CD4-positive, alpha-beta T cell treated with Interleukin-15 for 1 hour (primary cell): ENCODE measurements around the gene SMYD4.
A peak's percentile ranks its signal among the peaks of the same experiment; 100 is the strongest.
"Not testable (repeated sequence)": the region's sequence is repeated elsewhere in the genome, so short reads cannot be mapped to it uniquely, and the experiment has no call there.

Source experiments
- DNase-seq: peaks from one replicate; pipeline ENCODE4 v3.0.0-alpha.2; 2020

SMYD4 gene

DNA sequence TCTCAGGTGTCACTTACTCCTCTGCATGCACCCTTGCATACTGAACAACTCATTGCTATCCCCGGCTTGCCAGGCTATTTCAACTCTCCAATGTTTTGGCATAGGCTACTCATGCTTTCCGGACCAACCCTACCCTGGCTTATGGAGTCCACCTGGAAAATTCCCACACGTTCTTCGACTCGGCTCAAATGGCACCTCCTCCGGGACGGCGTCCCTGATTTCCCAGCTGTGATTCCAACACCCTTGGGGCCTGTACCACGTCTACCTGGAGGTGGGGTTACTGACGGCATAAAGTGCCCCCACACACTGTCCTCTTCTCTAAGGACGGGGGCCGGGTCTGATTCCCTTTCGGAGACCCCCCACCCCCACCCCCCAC is 498 bp downstream of the SMYD4 start:
- DNase-seq = no peak

DNA sequence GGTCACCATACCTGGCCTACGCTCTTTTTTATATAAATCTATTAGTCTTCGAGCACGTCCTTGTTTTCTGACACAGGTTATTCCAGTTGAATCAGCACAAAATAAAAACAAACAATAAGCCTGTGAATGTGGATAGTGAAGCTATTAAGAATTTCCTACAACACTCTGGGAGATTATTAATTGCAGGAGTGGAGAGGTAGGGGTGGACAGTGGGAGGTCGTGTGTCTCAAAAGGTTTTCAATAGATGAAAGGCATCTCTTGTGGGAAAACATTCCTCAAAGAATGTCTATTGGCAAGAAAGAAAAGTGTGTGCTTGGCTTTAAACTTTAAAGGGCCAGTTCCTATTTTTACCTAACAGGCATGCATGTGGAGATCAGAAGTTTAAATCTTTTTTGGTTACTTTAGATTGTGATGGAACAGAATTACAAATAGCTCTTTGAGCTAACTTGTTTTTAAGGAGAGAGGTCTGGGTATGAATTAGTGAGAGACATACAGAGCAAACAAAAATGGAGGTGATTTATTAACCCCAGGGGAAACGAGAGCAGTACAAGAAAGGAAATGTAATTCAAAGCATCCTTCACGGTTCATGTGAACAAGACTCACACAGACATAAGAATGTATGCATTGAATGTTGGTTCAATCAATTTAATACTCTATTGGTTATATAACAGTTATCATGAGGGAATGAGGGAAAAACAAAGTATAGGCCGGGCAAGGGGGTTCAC is 9.0 kb downstream of the SMYD4 start:
- no peak for DNase-seq

DNA sequence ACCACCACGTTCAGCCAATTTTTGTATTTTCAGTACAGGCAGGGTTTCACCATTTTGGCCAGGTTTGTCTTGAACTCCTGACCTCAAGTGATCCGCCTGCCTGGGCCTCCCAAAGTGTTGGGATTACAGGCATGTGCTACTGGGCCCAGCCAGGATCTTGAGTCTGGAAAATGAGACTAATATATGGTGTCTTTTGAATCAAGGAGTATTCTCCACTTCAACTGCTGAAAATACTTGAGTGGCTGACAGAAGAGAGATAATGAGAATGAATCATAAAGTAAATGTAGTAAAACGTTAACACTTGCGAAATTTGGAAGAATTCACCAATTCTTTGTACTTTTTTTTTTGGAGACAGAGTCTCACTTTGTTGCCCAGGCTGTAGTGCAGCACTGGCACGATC is 16.6 kb downstream of the SMYD4 start:
- DNase-seq = no peak

DNA sequence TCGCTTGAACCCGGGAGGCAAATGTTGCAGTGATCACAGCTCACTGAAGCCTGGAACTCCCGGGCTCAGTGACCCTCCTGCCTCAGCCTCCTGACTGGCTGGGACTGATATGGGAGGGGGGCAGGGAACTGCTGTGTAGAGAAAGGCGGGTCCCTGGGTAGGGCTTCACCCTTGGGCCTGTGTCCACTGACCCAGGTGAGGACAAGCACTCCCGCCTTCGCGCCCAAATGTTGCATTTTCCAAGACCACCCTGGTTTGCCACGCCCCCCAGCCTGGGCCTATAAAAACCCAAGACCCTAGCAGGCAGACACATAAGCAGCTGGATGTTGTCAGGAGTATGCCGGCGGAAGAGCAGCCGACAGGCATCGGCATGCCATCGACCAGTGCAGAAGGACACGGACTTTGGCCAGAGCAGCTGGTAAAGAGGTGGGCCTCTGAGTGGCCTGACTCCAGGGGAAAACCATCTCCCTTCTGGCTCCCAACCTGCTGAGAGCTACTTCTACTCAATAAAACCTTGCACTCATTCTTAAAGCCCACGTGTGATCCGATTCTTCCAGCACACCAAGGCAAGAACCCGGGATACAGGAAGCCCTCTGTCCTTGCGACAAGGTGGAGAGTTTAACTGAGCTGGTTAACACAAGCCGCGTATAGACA is 19.1 kb downstream of the SMYD4 start:
- DNase-seq = no peak

DNA sequence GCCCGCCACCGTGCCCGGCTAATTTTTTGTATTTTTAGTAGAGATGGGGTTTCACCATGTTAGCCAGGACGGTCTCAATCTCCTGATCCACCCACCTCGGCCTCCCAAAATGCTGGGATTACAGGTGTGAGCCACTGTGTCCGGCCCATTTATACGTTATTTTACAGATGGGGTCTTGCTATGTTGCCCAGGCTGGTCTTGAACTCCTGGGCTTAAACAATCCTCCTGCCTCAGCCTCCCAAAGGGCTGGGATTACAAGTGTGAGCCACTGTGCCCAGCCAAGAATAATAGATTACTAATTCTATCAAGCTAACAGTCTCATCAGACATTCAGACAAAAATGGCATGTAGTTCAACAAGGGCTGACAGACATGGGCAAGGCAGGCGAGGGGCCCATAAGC is 19.9 kb downstream of the SMYD4 start:
- DNase-seq = not testable (repeated sequence)

DNA sequence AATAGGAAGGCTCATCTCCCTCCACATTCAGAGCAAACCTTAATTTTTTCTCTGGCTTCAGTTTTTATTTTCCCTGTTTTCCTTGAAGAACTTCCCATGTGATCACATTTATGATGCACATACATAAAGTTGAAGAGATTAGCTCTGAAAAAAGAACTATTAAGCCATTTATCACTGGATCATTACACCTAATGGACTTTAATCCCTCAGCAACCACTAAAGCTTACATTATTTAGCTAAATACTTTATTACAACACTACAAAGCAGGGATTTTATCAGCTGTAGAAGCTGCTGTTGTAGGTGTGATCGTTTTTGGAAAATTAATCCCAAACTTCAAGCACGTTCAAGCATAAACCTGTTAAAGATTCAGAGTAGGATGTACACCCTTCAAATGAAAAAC is 21.1 kb downstream of the SMYD4 start:
- DNase-seq = no peak

DNA sequence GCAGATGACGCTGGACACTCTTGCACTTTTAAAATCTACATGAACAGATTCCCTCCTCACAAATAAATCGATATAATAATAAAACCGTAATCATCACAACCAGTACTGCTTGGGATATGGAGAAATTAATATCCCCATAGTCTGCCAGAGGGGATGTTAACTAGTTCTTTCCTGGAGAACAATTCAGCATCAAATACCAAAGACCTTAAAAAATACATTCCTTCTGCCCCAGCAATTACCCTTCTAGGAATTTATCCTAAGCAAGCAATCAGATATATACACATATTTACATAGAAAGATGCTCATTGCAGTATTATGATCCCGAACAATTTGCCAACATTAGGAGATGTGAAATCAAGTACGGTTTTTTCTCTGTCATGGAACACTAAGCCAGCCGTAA is 21.8 kb downstream of the SMYD4 start:
- DNase-seq = no peak

DNA sequence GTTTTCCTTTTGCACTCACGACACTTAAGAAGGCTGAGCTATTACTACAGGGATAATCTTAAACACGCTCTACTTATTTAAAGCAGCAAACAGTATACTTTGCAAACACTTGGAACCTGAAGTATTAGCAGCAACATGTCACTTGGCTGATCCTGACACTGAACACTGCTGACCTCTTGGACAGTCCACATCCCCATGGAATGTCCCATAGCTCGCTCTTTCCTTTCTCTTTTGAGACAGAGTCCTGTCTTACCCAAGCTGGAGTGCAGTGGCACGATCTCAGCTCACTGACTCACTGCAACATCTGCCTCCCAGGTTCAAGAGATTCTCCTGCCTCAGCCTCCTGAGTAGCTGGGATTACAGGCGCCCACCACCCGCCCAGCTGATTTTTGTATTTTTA is 26.4 kb downstream of the SMYD4 start:
- DNase-seq = no peak

DNA sequence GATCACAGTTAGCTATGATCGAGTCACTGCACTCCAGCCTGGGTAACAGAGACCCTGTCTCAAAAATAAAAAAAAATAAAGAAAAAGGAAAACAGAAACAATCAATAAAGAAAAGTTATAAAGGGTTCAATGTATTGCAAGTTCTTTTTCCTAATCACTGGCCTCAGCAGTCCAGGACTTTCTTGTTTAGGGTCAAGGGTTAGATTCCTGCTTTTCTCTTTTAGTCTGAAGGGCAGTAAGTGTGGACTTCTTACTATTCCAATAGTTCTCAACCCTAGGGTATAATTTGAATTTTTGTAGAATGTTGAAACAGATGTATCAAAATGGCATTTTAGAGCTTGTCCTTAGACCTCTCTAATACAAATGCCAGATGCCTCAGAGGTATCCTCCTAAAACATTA is 27.3 kb downstream of the SMYD4 start:
- DNase-seq = no peak

DNA sequence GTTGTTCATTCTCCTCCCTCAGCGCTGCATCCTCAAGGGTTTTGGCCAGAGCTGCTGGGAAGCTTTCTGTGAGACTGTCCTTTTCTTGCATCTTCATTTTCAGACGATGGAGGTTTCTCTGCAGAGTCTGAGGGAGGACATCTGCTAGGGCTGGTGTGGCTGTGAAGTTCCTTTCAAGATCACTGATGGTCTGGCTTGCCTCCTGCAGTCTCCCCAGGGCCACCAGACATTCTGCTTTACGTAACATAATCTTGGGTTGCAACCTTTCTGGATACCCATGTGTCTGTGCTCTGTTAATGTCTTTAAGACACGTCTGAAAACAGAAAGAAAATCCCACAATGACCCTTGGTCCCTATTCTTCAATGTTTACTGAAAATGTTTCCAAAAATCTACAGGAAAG is 29.0 kb downstream of the SMYD4 start:
- no peak for DNase-seq

DNA sequence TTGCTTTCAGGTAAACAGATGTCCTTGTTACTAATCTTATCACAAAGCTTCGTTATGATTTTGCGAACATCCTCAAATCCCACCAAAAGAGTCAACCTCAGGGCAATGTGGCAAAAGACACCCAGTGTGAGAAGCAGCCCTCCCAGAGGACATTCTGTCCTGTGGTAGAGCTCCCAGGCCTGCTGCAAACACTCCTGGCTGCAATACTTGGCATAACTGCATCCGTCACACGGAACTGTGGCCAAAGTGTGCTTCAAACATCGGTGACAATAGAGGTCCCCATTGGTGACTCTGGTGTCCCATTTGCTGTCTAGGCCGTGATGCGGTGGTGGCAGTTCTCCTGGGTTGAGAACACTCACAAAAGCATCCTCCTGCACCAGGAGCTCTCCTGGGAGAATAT is 29.5 kb downstream of the SMYD4 start:
- DNase-seq = no peak

DNA sequence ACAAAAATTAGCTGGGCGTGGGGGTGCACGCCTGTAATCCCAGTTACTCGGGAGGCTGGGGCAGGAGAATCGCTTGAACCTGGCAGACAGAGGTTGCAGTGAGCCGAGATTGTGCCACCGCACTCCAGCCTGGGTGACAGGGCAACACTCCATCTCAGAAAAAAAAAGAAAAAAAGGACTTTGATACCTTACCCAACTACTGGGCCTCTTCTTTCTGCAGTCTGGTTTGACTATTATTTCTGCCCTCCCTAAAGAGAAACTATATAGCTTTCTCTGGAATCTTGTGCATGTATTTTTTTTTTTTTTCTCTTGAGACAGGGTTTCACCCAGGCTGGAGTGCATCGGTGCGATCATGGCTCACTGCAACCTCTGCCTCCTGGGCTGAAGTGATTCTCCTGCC is 31.9 kb downstream of the SMYD4 start:
- not testable (repeated sequence) for DNase-seq

DNA sequence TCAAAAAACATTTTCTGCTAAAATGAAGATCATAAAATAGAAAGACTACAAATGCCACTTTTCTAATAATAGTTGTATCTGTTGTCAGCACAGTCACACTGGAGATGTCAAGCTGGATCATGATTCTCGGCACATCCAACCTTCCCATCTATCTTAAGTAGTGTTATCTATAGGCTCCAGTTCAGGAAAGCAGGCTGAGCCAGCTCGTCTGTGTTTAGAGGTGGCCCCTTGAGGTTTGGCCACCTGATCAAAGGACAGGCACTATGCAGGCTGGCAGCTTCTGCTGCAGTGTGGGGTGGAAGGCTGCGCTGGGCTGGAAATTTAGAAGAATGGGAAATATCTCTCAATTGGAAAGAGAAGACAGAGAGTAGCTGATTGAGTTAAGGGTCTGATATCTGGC is 32.4 kb downstream of the SMYD4 start:
- no peak for DNase-seq

DNA sequence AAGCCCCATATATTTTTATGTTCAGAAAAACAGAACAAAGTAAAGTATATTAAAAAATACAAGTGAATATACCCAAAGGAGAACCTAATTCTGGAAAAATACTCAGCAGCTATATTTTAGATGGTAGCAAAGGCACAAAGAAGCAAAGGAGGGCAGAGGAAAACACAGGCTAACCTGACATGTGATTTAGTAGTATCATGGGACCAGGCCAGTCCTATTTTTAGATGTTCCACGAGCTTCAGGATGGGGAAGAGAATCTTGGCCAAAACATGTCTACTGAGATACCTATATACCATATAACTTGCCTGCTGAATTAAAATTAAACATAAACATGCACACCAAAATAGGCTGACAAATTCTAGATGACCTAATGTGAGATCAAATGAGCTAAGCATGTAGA is 32.9 kb downstream of the SMYD4 start:
- DNase-seq = no peak

DNA sequence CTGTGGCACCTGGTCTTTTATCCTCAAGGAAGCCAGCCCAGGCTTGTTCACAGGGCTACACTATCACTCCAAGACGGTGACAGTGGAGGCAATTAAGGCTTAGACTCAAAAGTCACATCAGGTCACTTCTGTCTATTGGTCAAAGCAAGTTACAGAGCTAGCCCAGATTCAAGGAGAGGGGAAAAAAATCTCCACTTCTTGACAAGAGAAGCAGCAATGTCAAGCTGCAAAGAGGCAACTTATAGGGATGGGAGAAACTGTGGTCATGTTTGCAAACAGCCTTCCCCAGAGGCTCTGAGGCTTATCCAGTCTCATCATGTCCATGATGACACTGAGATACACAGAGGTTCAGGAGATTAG is 36.3 kb downstream of the SMYD4 start:
- no peak for DNase-seq

DNA sequence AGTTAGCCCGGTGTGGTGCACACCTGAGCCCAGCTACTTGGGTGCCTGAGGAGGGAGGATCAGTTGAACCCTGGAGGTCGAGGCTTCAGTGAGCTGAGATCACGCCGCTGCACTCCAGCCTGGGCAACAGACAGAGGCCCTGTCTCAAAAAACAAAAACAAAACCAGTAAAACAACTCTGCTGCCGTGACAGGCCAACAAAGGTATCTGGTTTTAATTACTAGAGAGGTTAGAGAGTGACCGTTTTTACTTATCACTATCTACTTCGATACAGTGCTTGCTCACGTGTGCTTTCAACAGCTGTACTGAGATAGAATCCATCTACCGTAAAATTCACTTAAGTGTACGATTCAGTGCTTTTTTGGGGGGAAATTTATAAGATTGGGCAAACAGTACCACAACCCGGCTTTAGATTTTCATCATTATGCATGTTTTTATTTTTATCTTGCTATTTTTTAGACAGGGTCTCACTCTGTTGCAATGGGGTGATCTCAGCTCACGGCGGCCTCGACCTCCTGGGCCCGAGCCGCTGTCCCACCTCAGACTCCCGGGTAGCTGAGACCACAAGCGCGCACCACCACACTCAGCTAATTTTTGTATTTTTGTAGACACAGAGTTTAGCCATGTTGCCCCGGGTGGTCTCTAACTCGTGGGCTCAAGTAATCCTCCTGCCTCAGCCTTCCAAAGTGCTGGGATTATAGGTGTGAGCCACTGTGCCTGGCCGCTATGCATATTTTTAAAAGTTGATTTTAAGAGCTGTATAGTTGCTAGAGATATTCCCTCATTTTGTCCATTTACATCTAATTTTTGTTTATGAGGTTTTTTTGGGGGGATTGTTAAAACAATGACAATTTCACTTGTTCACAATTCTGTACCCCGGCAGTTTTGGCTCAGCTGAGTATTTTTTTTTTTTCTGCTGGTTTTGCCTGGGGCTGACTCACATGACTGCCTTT is 36.9 kb downstream of the SMYD4 start:
- no peak for DNase-seq

DNA sequence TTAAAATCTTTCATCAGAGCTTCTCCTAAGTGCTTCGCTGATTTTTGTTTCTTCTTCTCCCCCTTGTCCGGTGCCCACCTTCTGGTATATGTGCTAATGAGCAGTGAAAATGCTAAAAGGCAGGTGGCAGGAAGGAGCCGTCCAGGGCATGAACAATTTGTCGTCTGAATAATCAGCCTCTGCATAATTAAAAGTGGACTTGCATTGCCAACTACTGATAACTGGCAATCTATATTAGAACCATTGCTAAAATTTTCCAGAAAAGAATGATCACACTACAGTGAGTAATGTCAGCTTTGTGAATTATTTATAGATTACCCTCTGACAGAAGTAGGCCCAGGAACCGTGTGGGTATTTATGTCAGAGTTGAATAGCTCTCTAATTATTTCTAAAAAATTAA is 39.8 kb downstream of the SMYD4 start:
- no peak for DNase-seq

DNA sequence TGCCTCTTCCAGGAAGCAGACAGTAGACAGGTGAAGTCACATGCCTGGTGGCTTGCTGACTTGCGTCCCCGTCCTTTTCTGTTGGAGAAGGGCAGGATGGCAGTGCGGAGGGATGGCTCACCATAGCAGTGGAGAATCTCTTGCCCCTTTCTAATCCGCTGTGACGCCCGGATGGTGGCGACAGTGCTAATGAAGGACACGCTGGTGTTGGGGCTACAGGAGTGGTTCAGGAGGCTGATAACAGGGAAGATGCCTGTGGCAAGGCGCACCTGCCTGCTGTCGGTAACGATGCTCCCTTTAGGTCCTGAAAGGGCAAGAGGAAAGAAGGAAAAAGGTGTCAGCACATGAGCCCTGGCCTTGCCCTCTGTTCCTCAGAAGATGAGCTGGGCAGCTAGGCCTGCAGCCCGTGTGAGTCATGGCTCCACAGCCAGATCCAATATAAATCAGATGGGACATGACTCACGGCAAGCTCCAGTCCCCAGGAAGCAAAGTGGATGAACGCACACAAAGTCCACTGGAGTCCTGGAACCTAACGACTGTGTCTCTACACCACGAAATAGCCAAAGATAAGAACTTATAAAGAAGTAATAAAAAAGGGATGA is 42.3 kb downstream of the SMYD4 start:
- no peak for DNase-seq

DNA sequence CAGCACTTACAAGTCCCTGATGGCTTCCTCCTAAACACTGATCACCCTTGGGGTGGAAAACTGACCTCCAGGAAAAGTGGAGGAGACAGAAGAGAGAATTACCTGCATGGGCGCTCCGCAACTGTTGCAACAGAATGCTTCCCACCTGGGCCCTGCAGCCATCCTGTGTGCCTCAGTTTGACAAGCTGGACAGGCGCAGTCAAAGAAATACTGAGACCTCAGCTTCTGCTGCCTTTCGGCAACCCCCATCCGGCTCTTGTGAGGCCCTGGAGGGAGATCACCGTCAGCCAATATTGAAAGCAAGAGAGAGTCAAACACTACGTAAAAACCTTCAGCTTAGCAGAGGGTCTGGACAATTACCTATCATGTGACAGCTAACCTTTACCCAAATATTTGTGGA is 43.0 kb downstream of the SMYD4 start:
- DNase-seq = no peak

DNA sequence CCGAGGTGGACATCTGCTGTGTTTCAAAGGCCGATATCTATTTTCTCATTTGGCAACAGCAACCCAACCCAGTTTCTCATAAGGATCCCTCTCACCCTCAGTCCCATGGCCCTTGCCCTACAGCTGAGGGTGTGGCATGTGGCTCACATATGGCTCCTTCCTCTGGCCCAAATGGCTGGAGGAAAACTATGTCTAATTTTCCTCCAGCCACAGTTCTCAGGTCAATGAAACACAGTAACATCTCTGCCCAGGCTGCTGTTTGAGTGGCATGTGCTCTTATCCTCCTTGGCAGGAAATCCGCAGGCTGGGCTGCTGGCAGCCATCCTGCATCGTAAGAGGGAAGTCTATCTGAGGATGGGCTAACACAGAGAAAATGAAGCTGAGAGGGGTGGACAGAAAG is 43.8 kb downstream of the SMYD4 start:
- DNase-seq = no peak

DNA sequence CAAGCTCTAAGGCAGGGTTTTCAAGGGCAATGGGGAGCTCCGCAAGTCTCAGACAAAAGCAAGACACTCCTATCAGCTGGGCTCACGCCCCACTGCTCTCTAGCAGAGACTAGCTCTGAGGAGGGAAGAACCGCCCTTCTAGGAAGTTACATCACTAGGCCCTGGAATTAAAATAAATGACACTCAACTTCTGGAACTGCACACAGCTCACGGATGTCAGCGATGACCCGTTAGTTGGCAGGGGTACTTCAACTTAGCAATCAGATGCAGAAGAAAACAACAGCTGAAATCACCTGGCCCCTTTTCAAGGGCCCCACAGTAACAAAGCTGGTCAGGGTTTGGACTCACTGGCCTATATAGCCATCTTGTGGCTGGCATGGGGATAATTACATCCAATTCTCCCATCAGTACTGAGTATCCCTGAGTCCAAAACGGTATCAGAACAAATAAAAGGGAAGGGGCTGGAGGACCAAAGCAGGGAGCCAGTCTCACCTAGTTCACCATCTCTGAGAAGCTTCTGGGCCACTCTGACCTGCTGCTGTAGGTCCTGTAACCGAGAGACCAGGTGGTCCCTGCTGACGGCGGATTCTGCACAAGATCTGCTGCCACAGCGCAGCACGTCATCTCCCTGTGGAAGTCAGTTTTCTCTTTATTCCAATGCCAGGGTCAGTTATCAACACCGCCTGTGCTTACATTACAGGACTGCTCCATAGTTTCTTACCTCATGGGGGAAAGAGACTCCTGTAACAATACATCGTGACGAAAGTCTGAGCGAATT is 45.7 kb downstream of the SMYD4 start:
- peak; percentile 72 for DNase-seq

DNA sequence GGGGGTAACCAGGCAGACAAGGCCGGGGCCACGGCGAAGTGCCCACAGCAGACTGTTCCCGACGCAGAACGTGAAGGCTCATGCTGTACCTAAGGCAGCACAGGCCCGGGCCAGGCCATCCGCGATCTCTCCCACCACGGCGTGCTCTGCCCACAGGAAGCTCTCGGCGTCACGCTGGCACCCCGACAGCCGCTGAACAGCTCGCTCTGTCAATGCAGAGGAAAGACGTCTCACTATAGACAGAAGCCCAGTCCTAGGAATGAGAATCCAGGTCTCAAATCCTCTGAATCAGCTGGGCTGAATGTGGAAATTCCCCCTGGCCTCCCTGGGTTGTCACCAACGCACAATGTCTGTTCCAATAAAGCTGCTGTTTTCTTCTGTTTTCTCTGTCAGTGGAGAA is 46.4 kb downstream of the SMYD4 start:
- DNase-seq = no peak

DNA sequence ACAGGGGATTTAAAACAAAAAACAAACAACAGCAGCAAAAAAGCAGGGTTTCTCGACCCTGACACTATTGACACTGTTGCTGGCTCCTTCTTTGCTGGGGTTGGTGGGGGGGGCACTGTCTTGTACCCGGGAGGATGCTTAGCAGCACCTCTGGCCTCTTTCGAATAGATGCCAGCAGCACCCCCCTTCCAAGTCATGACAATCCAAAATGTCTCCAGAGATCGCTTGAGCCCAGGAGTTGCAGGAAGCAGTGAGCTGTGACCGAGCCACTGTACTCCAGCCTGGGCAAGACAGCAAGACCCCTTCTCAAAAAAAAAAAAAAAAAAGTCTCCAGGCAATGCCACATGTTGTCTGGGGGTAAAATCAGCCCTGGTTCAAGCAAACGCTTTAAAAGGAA is 47.5 kb downstream of the SMYD4 start:
- DNase-seq = no peak
